K562 (cell line): ENCODE data around the gene ANKS1B. TPM values are rescaled to one million over a fixed set of nuclear protein-coding genes. Genes with fewer than 3 reads are reported as not detected.

ENCODE experiments used
- ATAC-seq: fragments of 200-7000 bp; cut with Tn5 transposase; 3 replicates; pipeline ENCODE4 v1.9.1; 2020; ENCODE audit warnings: moderate library complexity
- BruUV-seq: library from RNA; stranded (reverse); fragments of 400-500 nt; replicated peaks from 2 replicates; lab custom pipeline; 2021; lab: Mats Ljungman, UMichigan
- CTCF ChIA-PET: fragments of 300-600 bp; formaldehyde crosslinking; extraction: SDS; loops from one replicate; lab custom pipeline; 2021; ENCODE audit warnings: low intra/inter-chr PET ratio; lab: Yijun Ruan, JAX
- POLR2A ChIA-PET: fragments of 300-600, 350-650 bp; sonication (Branson Sonifier 250); formaldehyde crosslinking; extraction: SDS; loops from one replicate; lab custom pipeline; 2021; ENCODE audit warnings: antibody characterized with exemption, inconsistent platforms; lab: Yijun Ruan, JAX
- DNase-seq, 4 experiments: peaks; one replicate each; pipeline versions ENCODE4 v3.0.0 to v3.0.0-alpha.2; 2011 to 2018; ENCODE audit warnings: low spot score in 3 of 4, mixed read lengths in 3 of 4; ENCODE audit errors: extremely low read depth in 1 of 4
- FAIRE-seq: peaks from 2 replicates; lab custom pipeline; 2011; peaks lifted over from hg19 to GRCh38; lab: Jason Lieb, UNC
- H2AFZ ChIP-seq: 2 replicates; pipeline ENCODE4 v1.6.0; 2011; ENCODE audit warnings: low read depth, low read length, control low read depth, inconsistent platforms
- H3K27ac ChIP-seq: fragments of 200-600 bp; 3 replicates; pipeline ENCODE4 v1.8.0; 2011; ENCODE audit warnings: low read depth, mild to moderate bottlenecking, control low read depth, inconsistent platforms, low read length, moderate library complexity, mixed read lengths; ENCODE audit errors: extremely low read depth
- H3K27me3 ChIP-seq, 2 experiments: fragments of 300-600 bp in 1 of 2; 2 replicates in 1 of 2; 3 replicates in 1 of 2; pipeline versions ENCODE4 v1.6.0 to v1.8.0; 2011; ENCODE audit warnings: inconsistent platforms in 2 of 2, low read length in 2 of 2, mild to moderate bottlenecking in 1 of 2, mixed read lengths in 1 of 2, moderate library complexity in 1 of 2; ENCODE audit not compliant: control insufficient read depth in 2 of 2, insufficient read depth in 2 of 2
- H3K36me3 ChIP-seq: fragments of 300-600 bp; 3 replicates; pipeline ENCODE4 v1.8.0; 2011; ENCODE audit warnings: mild to moderate bottlenecking, low read length, inconsistent platforms; ENCODE audit not compliant: control insufficient read depth, insufficient read depth
- H3K4me1 ChIP-seq, 2 experiments: fragments of 200-600 bp in 1 of 2; replicated peaks in 1 of 2; 2 replicates in 1 of 2; 3 replicates in 1 of 2; pipeline versions ENCODE4 v1.5.1 to v1.8.0; 2011; ENCODE audit warnings: inconsistent platforms in 2 of 2, low read length in 2 of 2, mild to moderate bottlenecking in 1 of 2, mixed read lengths in 1 of 2, moderate library complexity in 1 of 2; ENCODE audit not compliant: control insufficient read depth in 2 of 2, insufficient read depth in 2 of 2
- H3K4me2 ChIP-seq: 2 replicates; pipeline ENCODE4 v1.6.1; 2011; ENCODE audit warnings: low read length, control low read depth, inconsistent platforms, mixed read lengths; ENCODE audit not compliant: insufficient read depth
- H3K4me3 ChIP-seq: fragments of 200-600 bp; sonication (generic), shearing (Covaris generic); 2 replicates; pipeline ENCODE4 v1.5.1; 2016; ENCODE audit warnings: control low read depth, inconsistent platforms
- H3K79me2 ChIP-seq: fragments of 200-600 bp; 3 replicates; pipeline ENCODE4 v1.8.0; 2011; ENCODE audit warnings: low read length, inconsistent platforms; ENCODE audit not compliant: control insufficient read depth, insufficient read depth
- H3K9ac ChIP-seq, 2 experiments: 2 replicates each; pipeline versions ENCODE4 v1.6.0 to v1.6.1; 2011; ENCODE audit warnings: low read depth in 2 of 2, low read length in 2 of 2, control low read depth in 1 of 2, inconsistent platforms in 1 of 2, mild to moderate bottlenecking in 1 of 2, mixed read lengths in 1 of 2; ENCODE audit not compliant: insufficient read depth in 1 of 2
- H3K9me1 ChIP-seq: one replicate; pipeline ENCODE4 v1.6.0; 2011; ENCODE audit warnings: inconsistent platforms, mild to moderate bottlenecking, low read length, moderate library complexity; ENCODE audit not compliant: control insufficient read depth, insufficient read depth
- H3K9me3 ChIP-seq: replicated peaks from 2 replicates; pipeline ENCODE4 v1.5.1; 2011; ENCODE audit warnings: low read depth, low read length, inconsistent platforms; ENCODE audit not compliant: control insufficient read depth, insufficient read depth
- H4K20me1 ChIP-seq: replicated peaks from 2 replicates; pipeline ENCODE4 v1.6.1; 2011; ENCODE audit warnings: low read length, inconsistent platforms, mixed read lengths; ENCODE audit not compliant: control insufficient read depth, insufficient read depth
- ADNP ChIP-seq: fragments of 200-800 bp; sonication (Bioruptor generic); IDR thresholded peaks from 2 replicates; pipeline ENCODE4 v1.6.1; 2016; ENCODE audit warnings: missing genetic modification characterization, missing compliant biosample characterization
- BCL6 ChIP-seq: fragments of 250-450 bp; sonication (Bioruptor Pico); IDR thresholded peaks from 2 replicates; pipeline ENCODE4 v1.4.0; 2020
- CCAR2 ChIP-seq: fragments of 200-400 bp; formaldehyde crosslinking; IDR thresholded peaks from 2 replicates; pipeline ENCODE4 v1.6.1; 2017; ENCODE audit warnings: mild to moderate bottlenecking, low read depth, low read length
- CXXC5 ChIP-seq: fragments of 250-450 bp; sonication (Bioruptor Pico); IDR thresholded peaks from 2 replicates; pipeline ENCODE4 v1.8.0; 2022; ENCODE audit warnings: inconsistent platforms, mild to moderate bottlenecking, moderate library complexity
- ELF2 ChIP-seq: fragments of 250-450 bp; sonication (Bioruptor Pico); IDR thresholded peaks from 2 replicates; pipeline ENCODE4 v1.5.0; 2021; ENCODE audit warnings: mild to moderate bottlenecking
- KLF6 ChIP-seq: fragments of 250-450 bp; sonication (Bioruptor Pico); IDR thresholded peaks from 2 replicates; pipeline ENCODE4 v1.4.0; 2020; ENCODE audit warnings: mild to moderate bottlenecking, moderate library complexity, borderline replicate concordance
- MTA2 ChIP-seq: fragments of 450-650 bp; IDR thresholded peaks from 2 replicates; pipeline ENCODE4 v1.6.1; 2016; ENCODE audit warnings: low read depth
- NFIX ChIP-seq: fragments of 250-450 bp; sonication (Bioruptor Pico); IDR thresholded peaks from 2 replicates; pipeline ENCODE4 v1.4.0; 2020; ENCODE audit warnings: low read depth, mild to moderate bottlenecking, moderate library complexity
- POLR2H ChIP-seq: IDR thresholded peaks from 2 replicates; pipeline ENCODE4 v1.6.1; 2016; ENCODE audit warnings: missing genetic modification characterization, low read depth, mild to moderate bottlenecking, control low read depth, missing compliant biosample characterization, moderate library complexity
- RHOXF2B ChIP-seq: fragments of 250-450 bp; sonication (Bioruptor Pico); conservative IDR thresholded peaks from 2 replicates; pipeline ENCODE4 v1.5.1; 2021
- TFAM ChIP-seq: fragments of 250-450 bp; sonication (Bioruptor Pico); conservative IDR thresholded peaks from 2 replicates; pipeline ENCODE4 v1.5.0; 2021; ENCODE audit warnings: mild to moderate bottlenecking, moderate library complexity
- THRAP3 ChIP-seq: fragments of 450-650 bp; IDR thresholded peaks from 2 replicates; pipeline ENCODE4 v1.6.1; 2016; ENCODE audit warnings: mild to moderate bottlenecking, inconsistent platforms, borderline replicate concordance
- TRIM24 ChIP-seq, 2 experiments: fragments of 450-650 bp; IDR thresholded peaks; 2 replicates each; pipeline ENCODE4 v1.6.1; 2016
- ZFPM2 ChIP-seq: fragments of 250-450 bp; sonication (Bioruptor Pico); IDR thresholded peaks from 2 replicates; pipeline ENCODE4 v1.5.1; 2022; ENCODE audit warnings: mild to moderate bottlenecking
- ZNF140 ChIP-seq: fragments of 250-450 bp; sonication (Bioruptor Pico); IDR thresholded peaks from 2 replicates; pipeline ENCODE4 v1.8.0; 2021; ENCODE audit warnings: moderate library complexity, mild to moderate bottlenecking, inconsistent platforms
- ZNF785 ChIP-seq: fragments of 250-450 bp; sonication (Bioruptor Pico); IDR thresholded peaks from 2 replicates; pipeline ENCODE4 v1.4.0; 2020; ENCODE audit warnings: mild to moderate bottlenecking
- WGBS: fragments of 100-300 bp; shearing (Covaris generic); methylation state at CpG from one replicate; pipeline ENCODE4 v1.1.6; 2016; ENCODE audit warnings: low coverage, mixed read lengths; ENCODE audit not compliant: insufficient coverage; ENCODE audit errors: missing lambda C conversion rate; 5-methylcytosine and 5-hydroxymethylcytosine counted together
- in situ Hi-C: fragments of 300-500 bp; cut with MboI; formaldehyde crosslinking; loops from 4 replicates; pipeline ENCODE4 v1.15.0; 2018; ENCODE audit warnings: inconsistent platforms, mixed read lengths
- intact Hi-C: fragments of 100-400 bp; cut with micrococcal nuclease; formaldehyde crosslinking; loops from 2 replicates; pipeline ENCODE4 v1.14.2; 2022
- polyA plus RNA-seq, 8 experiments: library from polyadenylated mRNA; depleted of rRNA in 4 of 8; stranded (reverse) in 5 of 8; unstranded in 3 of 8; fragments of >200 nt; fragmentation: Nextera tagmentation in 2 of 8; fragmentation: Illumina TruSeq in 1 of 8; extraction: Ambion mirVana in 2 of 8; extraction: Trizol in 1 of 8; gene quantifications; 2 replicates each; pipeline versions ENCODE4 v1.2.1 to v1.2.3, GENCODE V29; 2011 to 2014; ENCODE audit warnings: inconsistent platforms in 1 of 8, missing spikeins in 1 of 8
- total RNA-seq, 7 experiments: library from RNA; depleted of rRNA in 6 of 7; stranded (reverse); fragments of >200 nt in 6 of 7; fragmentation: Illumina TruSeq in 2 of 7; extraction: Trizol in 2 of 7; gene quantifications; 2 replicates each; pipeline versions ENCODE4 v1.2.1 to v1.2.3, GENCODE V29; 2011 to 2021; ENCODE audit warnings: low replicate concordance in 1 of 7
- TF ChIP-seq, protein P1 (sequence below): fragments of 250-450 bp; sonication (Bioruptor Pico); IDR thresholded peaks from 2 replicates; pipeline ENCODE4 v1.4.0; 2020; ENCODE audit warnings: mild to moderate bottlenecking
- TF ChIP-seq, protein P2 (sequence below): fragments of 450-650 bp; formaldehyde crosslinking; IDR thresholded peaks from 2 replicates; pipeline ENCODE4 v1.4.0; 2022; ENCODE audit warnings: missing genetic modification characterization

The ANKS1B gene
- total and polyA plus RNA-seq, 9 of the 15 experiments (the other 6 are each of a cell fraction or from before 2014, with no cell fraction given): 0.04 to 0.47 (median 0.28) TPM; not detected in 4

DNA sequence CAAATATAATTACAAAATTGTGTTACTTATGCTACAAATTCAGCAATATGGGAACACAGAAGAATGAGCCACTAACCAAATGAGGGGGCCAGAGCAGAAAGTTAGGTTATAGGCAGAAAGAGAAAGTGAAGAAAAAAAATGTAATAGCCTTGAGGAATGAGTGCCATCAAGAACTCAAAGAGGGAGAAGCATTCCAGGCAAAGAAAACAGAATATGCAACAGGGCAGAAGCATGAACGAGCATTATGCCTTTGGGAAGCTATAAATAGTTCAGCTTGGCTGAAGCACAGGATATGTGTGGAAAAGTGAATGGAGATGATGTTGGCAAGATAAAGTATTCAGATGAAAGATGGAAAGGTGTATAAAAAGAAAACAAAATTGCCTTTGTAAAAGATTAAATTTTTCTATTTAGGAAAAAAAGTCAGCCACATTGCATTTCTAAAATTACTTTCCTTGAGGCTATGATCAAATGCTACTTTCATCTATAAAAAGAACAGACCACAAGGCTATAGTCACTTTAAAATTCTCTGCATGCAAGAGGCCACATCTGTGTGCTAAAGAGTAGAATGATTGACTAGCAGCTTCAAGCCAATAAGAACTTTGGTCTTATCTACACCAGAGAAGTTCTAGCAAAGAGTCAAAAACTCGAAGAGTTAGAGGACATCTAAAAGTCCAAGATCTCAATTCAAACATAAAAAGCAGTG is 530.7 kb downstream of the ANKS1B start:
- Histone ChIP-seq H3K9me3 (no peaks in the 10 kb centered on the region), H3K9ac (no peak overlapping the region), H3K9me1 (no peaks in the 10 kb centered on the region), H3K4me3 (no peak overlapping the region), H4K20me1 (no peaks in the 10 kb centered on the region), H3K79me2 (no peaks in the 10 kb centered on the region), H3K36me3 (no peaks in the 10 kb centered on the region), H3K4me2 (no peak overlapping the region), H3K27ac (no peak overlapping the region), H3K27me3 (no peaks in the 10 kb centered on the region), H2AFZ (no peak overlapping the region), H3K4me1 (no peaks in the 10 kb centered on the region)
- no TSS peak for BruUV-seq
- ATAC-seq (no peak), DNase-seq (no peak), FAIRE-seq (no peak)
- intact Hi-C loops (no loop called here), in situ Hi-C loops (no loop called here)
- CTCF ChIA-PET: no interaction called here
- TF ChIP-seq KLF6 (CRISPR knock-in tag) (no peak), MTA2 (no peak), ZNF785 (CRISPR knock-in tag) (no peak), ADNP (no peak), POLR2H (tag) (no peak), BCL6 (CRISPR knock-in tag) (no peak), ZNF140 (CRISPR knock-in tag) (no peak), NFIX (CRISPR knock-in tag) (no peak), RHOXF2B (CRISPR knock-in tag) (no peak), TRIM24 (IDR thresholded peaks at IDR 0.05) (no peak), CCAR2 (no peak), ELF2 (CRISPR knock-in tag) (no peak), CXXC5 (CRISPR knock-in tag) (no peak), ZFPM2 (CRISPR knock-in tag) (no peak), THRAP3 (no peak), TFAM (no peak)
- TF ChIP-seq, protein P1, sequence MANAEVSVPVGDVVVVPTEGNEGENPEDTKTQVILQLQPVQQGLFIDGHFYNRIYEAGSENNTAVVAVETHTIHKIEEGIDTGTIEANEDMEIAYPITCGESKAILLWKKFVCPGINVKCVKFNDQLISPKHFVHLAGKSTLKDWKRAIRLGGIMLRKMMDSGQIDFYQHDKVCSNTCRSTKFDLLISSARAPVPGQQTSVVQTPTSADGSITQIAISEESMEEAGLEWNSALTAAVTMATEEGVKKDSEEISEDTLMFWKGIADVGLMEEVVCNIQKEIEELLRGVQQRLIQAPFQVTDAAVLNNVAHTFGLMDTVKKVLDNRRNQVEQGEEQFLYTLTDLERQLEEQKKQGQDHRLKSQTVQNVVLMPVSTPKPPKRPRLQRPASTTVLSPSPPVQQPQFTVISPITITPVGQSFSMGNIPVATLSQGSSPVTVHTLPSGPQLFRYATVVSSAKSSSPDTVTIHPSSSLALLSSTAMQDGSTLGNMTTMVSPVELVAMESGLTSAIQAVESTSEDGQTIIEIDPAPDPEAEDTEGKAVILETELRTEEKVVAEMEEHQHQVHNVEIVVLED: no peak
- TF ChIP-seq, protein P2, sequence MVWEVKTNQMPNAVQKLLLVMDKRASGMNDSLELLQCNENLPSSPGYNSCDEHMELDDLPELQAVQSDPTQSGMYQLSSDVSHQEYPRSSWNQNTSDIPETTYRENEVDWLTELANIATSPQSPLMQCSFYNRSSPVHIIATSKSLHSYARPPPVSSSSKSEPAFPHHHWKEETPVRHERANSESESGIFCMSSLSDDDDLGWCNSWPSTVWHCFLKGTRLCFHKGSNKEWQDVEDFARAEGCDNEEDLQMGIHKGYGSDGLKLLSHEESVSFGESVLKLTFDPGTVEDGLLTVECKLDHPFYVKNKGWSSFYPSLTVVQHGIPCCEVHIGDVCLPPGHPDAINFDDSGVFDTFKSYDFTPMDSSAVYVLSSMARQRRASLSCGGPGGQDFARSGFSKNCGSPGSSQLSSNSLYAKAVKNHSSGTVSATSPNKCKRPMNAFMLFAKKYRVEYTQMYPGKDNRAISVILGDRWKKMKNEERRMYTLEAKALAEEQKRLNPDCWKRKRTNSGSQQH: no peak
- POLR2A ChIA-PET: no interaction called here
- 0% methylated on average over 2 of the region's 2 CpGs for WGBS
